Inflammatory macrophage treated with lipopolysaccharide for 1 hour (primary cell): ENCODE measurements around the gene HAUS3.
A peak's percentile ranks its signal among the peaks of the same experiment; 100 is the strongest.
"Not testable (repeated sequence)": the region's sequence is repeated elsewhere in the genome, so short reads cannot be mapped to it uniquely, and the experiment has no call there.

Experiments used
- DNase-seq, 2 donors: peaks; one replicate each; pipeline ENCODE4 v3.0.0-alpha.2; 2020 to 2022

The HAUS3 gene

GRCh38 chr4:2218436-2218835 lies 23.5 kb downstream of the HAUS3 start:
- peak in 1 of 2 donors; percentile 11 for DNase-seq

DNA sequence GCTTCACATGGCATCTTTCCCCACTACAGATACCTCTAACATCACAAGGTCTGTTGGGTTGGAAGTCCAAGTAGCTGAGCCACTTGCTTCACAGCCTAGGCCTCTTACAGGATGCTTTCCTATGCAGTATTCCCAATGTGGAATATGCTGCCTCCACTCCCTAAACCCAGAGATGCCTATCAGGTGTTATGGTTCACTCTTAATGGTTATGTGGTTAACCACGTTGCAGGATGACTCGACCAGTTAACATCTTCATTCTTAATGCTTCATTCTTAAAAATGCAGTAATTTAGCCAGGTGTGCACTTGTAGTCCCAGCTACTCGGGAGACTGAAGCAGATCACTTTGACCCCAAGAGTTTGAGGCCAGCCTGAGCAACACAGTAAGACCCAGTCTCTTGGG lies 24.2 kb downstream of the HAUS3 start:
- DNase-seq, result no peak

- no peak for DNase-seq
These were observed 29.1 kb downstream of the HAUS3 start for GRCh38 chr4:2212831-2213230.

DNA sequence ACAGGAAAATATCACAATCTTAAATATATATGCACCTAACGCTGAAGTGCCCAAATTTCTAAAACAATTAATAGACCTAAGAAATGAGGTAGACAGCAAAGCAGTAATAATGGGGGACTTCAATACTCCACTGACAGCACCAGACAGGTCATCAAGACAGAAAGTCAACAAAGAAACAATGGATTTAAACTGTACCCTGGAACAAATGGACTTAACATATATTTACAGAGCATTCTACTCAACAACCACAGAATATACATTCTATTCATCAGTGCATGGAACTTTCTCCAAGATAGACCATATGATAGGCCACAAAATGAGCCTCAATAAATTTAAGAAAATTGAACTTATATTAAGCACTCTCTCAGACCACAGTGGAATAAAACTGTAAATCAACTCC lies 39.1 kb downstream of the HAUS3 start:
- DNase-seq, result not testable (repeated sequence)

DNA sequence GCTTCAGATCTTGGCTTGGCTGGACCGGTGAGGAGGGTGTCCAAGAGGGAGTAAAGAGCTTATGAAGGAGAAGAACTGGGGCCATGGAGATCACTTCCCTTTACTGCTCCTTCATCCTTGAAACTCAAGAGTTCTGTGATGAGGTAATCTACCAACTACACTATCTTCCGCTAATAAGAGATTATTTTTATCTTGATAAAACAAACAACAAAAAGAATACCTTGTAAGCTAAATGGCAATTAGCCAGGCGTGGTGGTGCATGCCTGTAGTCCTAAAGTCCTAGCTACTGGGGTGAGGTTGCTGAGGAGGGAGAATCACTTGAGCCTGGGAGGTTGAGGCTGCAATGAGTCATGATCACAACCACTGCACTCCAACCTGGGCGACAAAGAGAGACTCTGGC lies 47.4 kb downstream of the HAUS3 start:
- DNase-seq, result no peak

GRCh38 chr4:2193326-2193725 lies 48.6 kb downstream of the HAUS3 start:
- no peak for DNase-seq

- DNase-seq, result no peak
These were observed 55.1 kb downstream of the HAUS3 start for GRCh38 chr4:2186865-2187172.

- DNase-seq, result no peak
These were observed 55.6 kb downstream of the HAUS3 start for GRCh38 chr4:2186133-2186864.

DNA sequence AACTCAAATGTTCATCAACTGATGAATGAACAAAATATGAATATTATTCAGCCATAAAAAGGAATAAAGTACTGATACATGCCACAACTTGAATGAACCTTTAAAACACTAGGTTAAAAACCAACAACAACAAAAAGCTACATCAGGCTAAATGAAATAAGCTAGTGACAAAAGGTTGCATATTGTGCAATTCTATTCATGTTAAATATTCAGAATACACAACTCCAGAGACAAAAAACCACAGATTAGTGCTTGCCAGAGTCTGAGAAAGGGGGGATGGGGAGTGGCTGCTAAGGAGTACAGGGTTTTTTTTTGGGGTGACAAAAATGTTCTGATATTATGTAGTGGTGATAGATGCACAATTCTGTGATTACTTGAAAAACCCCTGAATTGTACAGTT lies 58.5 kb downstream of the HAUS3 start:
- no peak for DNase-seq

DNA sequence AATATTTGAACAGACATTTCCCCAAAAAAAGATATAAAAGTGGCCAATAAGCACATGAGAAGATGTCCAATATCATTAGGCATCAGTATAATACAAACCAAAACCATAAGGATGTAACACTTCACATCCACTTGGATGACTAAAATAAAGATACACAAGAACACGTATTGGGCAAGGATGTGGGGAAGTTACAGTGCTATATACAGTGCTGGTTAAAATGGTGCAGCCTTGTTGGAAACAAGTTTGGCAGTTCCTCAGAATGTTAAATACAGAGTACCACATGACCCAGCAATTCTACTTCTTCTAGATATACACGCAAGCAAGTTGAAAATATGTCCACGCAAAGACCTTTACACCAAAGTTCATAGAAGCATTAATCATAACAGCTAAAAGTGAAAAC lies 58.9 kb downstream of the HAUS3 start:
- peak; percentile 48 to 52 for DNase-seq

DNA sequence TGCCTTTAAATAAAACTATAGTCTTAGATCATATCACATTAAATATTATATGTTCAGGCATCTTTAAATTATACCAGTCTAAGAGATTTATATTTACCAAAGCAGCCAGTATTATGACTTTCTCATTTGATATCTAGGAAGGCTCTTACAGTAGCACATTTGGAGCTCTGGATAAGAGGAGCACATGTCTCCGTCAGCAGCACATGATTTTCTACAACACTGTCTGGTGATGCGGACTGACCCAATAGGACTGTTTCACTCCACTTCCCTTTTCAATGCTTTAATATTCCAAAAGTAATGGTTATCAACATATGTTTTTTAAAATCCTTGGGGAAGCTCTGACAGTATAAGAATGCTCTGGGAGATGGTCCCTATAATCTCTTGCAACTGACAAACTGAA lies 61.5 kb downstream of the HAUS3 start:
- peak in 1 of 2 donors; percentile 6 for DNase-seq

- DNase-seq, result no peak
These were observed 62.2 kb downstream of the HAUS3 start for GRCh38 chr4:2179717-2180116.

- DNase-seq, result no peak
These were observed 62.9 kb downstream of the HAUS3 start for GRCh38 chr4:2178986-2179385.
